Measurements from ENCODE around the gene UQCRC2. TPM values are rescaled to one million over a fixed set of nuclear protein-coding genes. Genes with fewer than 3 reads are reported as not detected.

The UQCRC2 gene
- total and polyA plus RNA-seq, 2 donors from 2014 or later = 199 to 314 TPM

DNA sequence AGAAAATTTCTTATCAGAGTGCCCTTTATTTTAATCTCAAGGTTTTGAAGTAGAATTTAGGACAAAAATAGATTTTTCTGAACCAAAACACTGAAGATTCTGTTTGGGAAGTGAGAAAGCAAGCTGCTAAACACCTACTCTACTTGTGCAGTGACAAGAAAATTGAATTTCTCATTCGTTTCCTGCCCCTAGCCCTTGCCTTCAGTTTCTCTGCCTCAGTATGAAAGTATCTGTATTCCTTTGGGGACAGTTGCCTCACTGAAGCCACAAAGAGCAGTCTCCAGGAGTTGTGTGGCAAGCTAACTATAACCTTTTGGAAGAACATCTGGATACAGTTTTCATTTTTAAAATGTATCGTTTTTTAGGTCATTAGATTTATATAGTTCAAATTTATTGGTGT is 74.5 kb downstream of the UQCRC2 start:
- Histone ChIP-seq H3K4me3 (ENCODE audit: low read length in 3 of 3) (no peak overlapping the region), H3K9ac (ENCODE audit: low read length in 3 of 3) (no peak overlapping the region), H3K36me3 (ENCODE audit: control insufficient read depth in 2 of 3, insufficient read depth in 3 of 3, low read length in 3 of 3) (peaks cover 0 to 2% (median 0%) of the 10 kb centered on the region in 3 donors), H3K9me3 (ENCODE audit: control insufficient read depth in 2 of 3, insufficient read depth in 1 of 3, low read length in 3 of 3) (no peaks in the 10 kb centered on the region), H3K27ac (ENCODE audit: low read depth in 2 of 2, low read length in 2 of 2) (no peak overlapping the region), H3K4me1 (ENCODE audit: control insufficient read depth in 2 of 3, insufficient read depth in 2 of 3, low read depth in 1 of 3, low read length in 3 of 3) (peaks cover 0 to 13% (median 5%) of the 10 kb centered on the region in 3 donors), H3K27me3 (ENCODE audit: control insufficient read depth, insufficient read depth, low read length) (no peaks in the 10 kb centered on the region)
- FAIRE-seq = no peak
- DNase-seq = no peak
- TF ChIP-seq, protein P1, sequence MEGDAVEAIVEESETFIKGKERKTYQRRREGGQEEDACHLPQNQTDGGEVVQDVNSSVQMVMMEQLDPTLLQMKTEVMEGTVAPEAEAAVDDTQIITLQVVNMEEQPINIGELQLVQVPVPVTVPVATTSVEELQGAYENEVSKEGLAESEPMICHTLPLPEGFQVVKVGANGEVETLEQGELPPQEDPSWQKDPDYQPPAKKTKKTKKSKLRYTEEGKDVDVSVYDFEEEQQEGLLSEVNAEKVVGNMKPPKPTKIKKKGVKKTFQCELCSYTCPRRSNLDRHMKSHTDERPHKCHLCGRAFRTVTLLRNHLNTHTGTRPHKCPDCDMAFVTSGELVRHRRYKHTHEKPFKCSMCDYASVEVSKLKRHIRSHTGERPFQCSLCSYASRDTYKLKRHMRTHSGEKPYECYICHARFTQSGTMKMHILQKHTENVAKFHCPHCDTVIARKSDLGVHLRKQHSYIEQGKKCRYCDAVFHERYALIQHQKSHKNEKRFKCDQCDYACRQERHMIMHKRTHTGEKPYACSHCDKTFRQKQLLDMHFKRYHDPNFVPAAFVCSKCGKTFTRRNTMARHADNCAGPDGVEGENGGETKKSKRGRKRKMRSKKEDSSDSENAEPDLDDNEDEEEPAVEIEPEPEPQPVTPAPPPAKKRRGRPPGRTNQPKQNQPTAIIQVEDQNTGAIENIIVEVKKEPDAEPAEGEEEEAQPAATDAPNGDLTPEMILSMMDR (IDR thresholded peaks at IDR 0.05; ENCODE audit: borderline replicate concordance, extremely low read depth, insufficient read depth) = no peak
- intact Hi-C loops (cut with DNase I) = no loop called here

DNA sequence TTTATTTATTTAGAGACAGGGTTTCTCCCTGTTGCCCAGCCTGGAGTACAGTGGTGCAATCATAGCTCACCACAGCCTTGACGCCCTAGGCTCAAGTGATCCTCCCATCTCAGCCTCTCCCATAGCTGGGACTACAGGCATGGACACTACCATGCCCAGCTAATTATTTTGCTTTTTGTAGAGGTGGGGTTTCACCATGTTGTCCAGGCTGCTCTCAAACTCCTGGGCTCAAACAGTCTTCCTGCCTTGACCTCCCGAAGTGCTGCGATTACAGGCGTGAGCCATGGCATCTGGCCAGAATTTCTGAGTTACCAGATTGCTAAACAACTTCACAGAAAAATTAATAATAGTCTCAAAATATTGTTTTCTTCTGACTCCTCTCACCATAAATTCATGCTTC is 76.5 kb downstream of the UQCRC2 start:
- DNase-seq (no peak), FAIRE-seq (no peak)
- Histone ChIP-seq H3K27ac (ENCODE audit: low read depth in 2 of 2, low read length in 2 of 2) (no peak overlapping the region), H3K4me1 (ENCODE audit: control insufficient read depth in 2 of 3, insufficient read depth in 2 of 3, low read depth in 1 of 3, low read length in 3 of 3) (peaks cover 0 to 13% (median 5%) of the 10 kb centered on the region in 3 donors), H3K9ac (ENCODE audit: low read length in 3 of 3) (no peak overlapping the region), H3K36me3 (ENCODE audit: control insufficient read depth in 2 of 3, insufficient read depth in 3 of 3, low read length in 3 of 3) (peaks cover 0 to 2% (median 0%) of the 10 kb centered on the region in 3 donors), H3K4me3 (ENCODE audit: low read length in 3 of 3) (no peak overlapping the region), H3K27me3 (ENCODE audit: control insufficient read depth, insufficient read depth, low read length) (no peaks in the 10 kb centered on the region), H3K9me3 (ENCODE audit: control insufficient read depth in 2 of 3, insufficient read depth in 1 of 3, low read length in 3 of 3) (no peaks in the 10 kb centered on the region)
- TF ChIP-seq, protein P1 (IDR thresholded peaks at IDR 0.05; ENCODE audit: borderline replicate concordance, extremely low read depth, insufficient read depth) = no peak
- intact Hi-C loops (cut with DNase I) = no loop called here

DNA sequence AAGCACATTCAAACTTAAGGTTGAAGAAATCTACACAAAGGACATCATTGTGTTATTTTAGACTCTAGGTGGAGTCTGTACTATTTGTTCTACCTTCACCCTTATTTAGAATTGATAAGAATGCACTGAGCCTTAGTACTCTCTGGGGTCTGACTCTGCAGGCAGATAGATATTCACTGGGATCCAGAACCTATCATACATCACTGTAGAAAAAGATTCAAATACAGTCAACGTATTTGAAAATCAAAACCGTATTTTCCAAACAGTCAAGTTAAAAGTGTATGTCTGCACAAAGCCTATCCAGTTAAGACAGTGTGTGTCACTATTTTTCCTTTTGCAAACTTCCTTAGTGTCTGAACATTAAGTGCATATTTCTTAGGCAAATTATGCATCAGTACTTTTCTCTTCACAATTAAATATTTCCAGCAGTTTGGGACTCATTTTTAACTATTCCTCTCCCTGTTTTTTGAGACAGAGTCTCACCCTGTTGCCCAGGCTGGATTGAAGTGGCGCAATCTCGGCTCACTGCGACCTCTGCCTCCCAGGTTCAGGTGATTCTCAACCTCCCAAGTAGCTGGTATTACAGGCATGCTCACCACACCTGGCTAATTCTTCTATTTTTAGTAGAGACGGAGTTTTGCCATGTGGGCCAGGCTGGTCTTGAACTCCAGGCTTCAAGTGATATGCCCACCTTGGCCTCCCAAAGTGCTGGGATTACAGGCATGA is 77.1 kb downstream of the UQCRC2 start:
- Histone ChIP-seq H3K36me3 (ENCODE audit: control insufficient read depth in 2 of 3, insufficient read depth in 3 of 3, low read length in 3 of 3) (peaks cover 0 to 2% (median 0%) of the 10 kb centered on the region in 3 donors), H3K9ac (ENCODE audit: low read length in 3 of 3) (no peak overlapping the region), H3K4me1 (ENCODE audit: control insufficient read depth in 2 of 3, insufficient read depth in 2 of 3, low read depth in 1 of 3, low read length in 3 of 3) (peaks cover 0 to 13% (median 5%) of the 10 kb centered on the region in 3 donors), H3K27ac (ENCODE audit: low read depth in 2 of 2, low read length in 2 of 2) (no peak overlapping the region), H3K27me3 (ENCODE audit: control insufficient read depth, insufficient read depth, low read length) (no peaks in the 10 kb centered on the region), H3K4me3 (ENCODE audit: low read length in 3 of 3) (no peak overlapping the region), H3K9me3 (ENCODE audit: control insufficient read depth in 2 of 3, insufficient read depth in 1 of 3, low read length in 3 of 3) (no peaks in the 10 kb centered on the region)
- DNase-seq (no peak), FAIRE-seq (no peak)
- intact Hi-C loops (cut with DNase I) = no loop called here
- TF ChIP-seq, protein P1 (IDR thresholded peaks at IDR 0.05; ENCODE audit: borderline replicate concordance, extremely low read depth, insufficient read depth) = no peak

All from kidney (tissue), 14 donors.